CD14-positive monocyte (primary cell): ENCODE results near the gene THSD4. TPM values are rescaled to one million over a fixed set of nuclear protein-coding genes. Genes with fewer than 3 reads are reported as not detected.

Experiments used
- DNase-seq, 3 donors: peaks; one replicate each; pipeline ENCODE4 v3.0.0-alpha.2; 2011 to 2022
- H2AFZ ChIP-seq: 2 replicates; pipeline ENCODE4 v1.6.0; 2012; ENCODE audit warnings: mild to moderate bottlenecking, low read depth, low read length, inconsistent platforms; ENCODE audit not compliant: insufficient read depth, poor library complexity, severe bottlenecking
- H3K27ac ChIP-seq, 2 donors: 1 replicate in 1 of 2; 2 replicates in 1 of 2; pipeline ENCODE4 v1.5.1; 2012 to 2013; ENCODE audit warnings: low read length in 2 of 2, control low read depth in 1 of 2, inconsistent platforms in 1 of 2, low read depth in 1 of 2, mild to moderate bottlenecking in 1 of 2
- H3K27me3 ChIP-seq, 2 donors: one replicate each; pipeline versions ENCODE4 v1.6.0 to v1.6.1; 2011 to 2013; ENCODE audit warnings: low read length in 2 of 2; ENCODE audit not compliant: control insufficient read depth in 2 of 2, insufficient read depth in 2 of 2
- H3K36me3 ChIP-seq, 2 donors: replicated peaks in 1 of 2; 1 replicate in 1 of 2; 2 replicates in 1 of 2; pipeline versions ENCODE4 v1.5.1 to v1.6.1; 2012 to 2013; ENCODE audit warnings: low read length in 2 of 2, control low read depth in 1 of 2, inconsistent platforms in 1 of 2, mild to moderate bottlenecking in 1 of 2; ENCODE audit not compliant: insufficient read depth in 2 of 2, control insufficient read depth in 1 of 2
- H3K4me1 ChIP-seq, 2 donors: 1 replicate in 1 of 2; 2 replicates in 1 of 2; pipeline versions ENCODE4 v1.5.1 to v1.6.1; 2012 to 2013; ENCODE audit warnings: low read length in 2 of 2, control low read depth in 1 of 2, inconsistent platforms in 1 of 2, mild to moderate bottlenecking in 1 of 2, moderate library complexity in 1 of 2; ENCODE audit not compliant: insufficient read depth in 2 of 2, control insufficient read depth in 1 of 2
- H3K4me2 ChIP-seq: replicated peaks from 2 replicates; pipeline ENCODE3; 2012; ENCODE audit warnings: low read length, moderate library complexity, mild to moderate bottlenecking; ENCODE audit not compliant: poor library complexity, severe bottlenecking; ENCODE audit errors: extremely low read depth
- H3K4me3 ChIP-seq, 3 experiments: fragments of 200-600 bp in 1 of 3; sonication (generic) in 1 of 3; replicated peaks in 1 of 3; 1 replicate in 2 of 3; 2 replicates in 1 of 3; pipeline ENCODE4 v1.5.1; 2011 to 2013; ENCODE audit warnings: low read length in 3 of 3, mild to moderate bottlenecking in 3 of 3, control low read depth in 2 of 3, low read depth in 2 of 3, inconsistent platforms in 1 of 3, moderate library complexity in 1 of 3
- H3K79me2 ChIP-seq: 2 replicates; pipeline ENCODE4 v1.6.0; 2012; ENCODE audit warnings: mild to moderate bottlenecking, control low read depth, inconsistent platforms, low read length, moderate library complexity; ENCODE audit not compliant: insufficient read depth
- H3K9ac ChIP-seq: 2 replicates; pipeline ENCODE4 v1.6.0; 2017; ENCODE audit warnings: low read length, mild to moderate bottlenecking; ENCODE audit not compliant: insufficient read depth, poor library complexity, severe bottlenecking
- H3K9me3 ChIP-seq, 2 donors: replicated peaks in 1 of 2; 1 replicate in 1 of 2; 2 replicates in 1 of 2; pipeline versions ENCODE4 v1.5.1 to v1.6.1; 2012 to 2013; ENCODE audit warnings: low read length in 2 of 2, control low read depth in 1 of 2; ENCODE audit not compliant: control insufficient read depth in 1 of 2, insufficient read depth in 1 of 2
- H4K20me1 ChIP-seq: 2 replicates; pipeline ENCODE4 v1.6.0; 2012; ENCODE audit warnings: mild to moderate bottlenecking, low read length, control low read depth, moderate library complexity; ENCODE audit not compliant: insufficient read depth
- H3K27ac Mint-ChIP-seq, 7 donors: one replicate each; pipeline ENCODE4 v1.8.0; 2020; ENCODE audit warnings: mild to moderate bottlenecking in 7 of 7, mixed read lengths in 7 of 7, moderate library complexity in 6 of 7, inconsistent platforms in 2 of 7
- H3K27me3 Mint-ChIP-seq, 3 donors: one replicate each; pipeline ENCODE4 v1.8.0; 2021 to 2022; ENCODE audit warnings: low read depth in 3 of 3, mild to moderate bottlenecking in 3 of 3, mixed read lengths in 3 of 3, moderate library complexity in 3 of 3, inconsistent platforms in 1 of 3
- H3K36me3 Mint-ChIP-seq, 2 donors: one replicate each; pipeline ENCODE4 v1.8.0; 2020; ENCODE audit warnings: mixed read lengths in 2 of 2, inconsistent platforms in 1 of 2, mild to moderate bottlenecking in 1 of 2
- H3K4me1 Mint-ChIP-seq: one replicate; pipeline ENCODE4 v1.8.0; 2020; ENCODE audit warnings: mild to moderate bottlenecking, mixed read lengths
- H3K4me3 Mint-ChIP-seq, 2 donors: one replicate each; pipeline ENCODE4 v1.8.0; 2020; ENCODE audit warnings: mild to moderate bottlenecking in 2 of 2, mixed read lengths in 2 of 2, moderate library complexity in 1 of 2
- H3K9me3 Mint-ChIP-seq, 7 donors: one replicate each; pipeline ENCODE4 v1.8.0; 2020 to 2022; ENCODE audit warnings: mixed read lengths in 7 of 7, mild to moderate bottlenecking in 6 of 7, moderate library complexity in 6 of 7, inconsistent platforms in 2 of 7
- CTCF ChIP-seq: fragments of 200-600 bp; IDR thresholded peaks from one replicate; pipeline ENCODE4 v1.8.0; 2022; ENCODE audit warnings: antibody characterized with exemption, mild to moderate bottlenecking
- WGBS: methylation state at CpG from one replicate; pipeline ENCODE4 v1.1.5; 2013; ENCODE audit warnings: missing lambda C conversion rate; ENCODE audit not compliant: insufficient coverage; 5-methylcytosine and 5-hydroxymethylcytosine counted together
- intact Hi-C, 2 donors: fragments of 100-400 bp; cut with micrococcal nuclease; formaldehyde crosslinking; loops; one replicate each; pipeline versions ENCODE4 v1.15.0 to v1.15.1; 2023
- polyA plus RNA-seq, 3 donors: library from polyadenylated mRNA; depleted of rRNA in 1 of 3; unstranded in 2 of 3; stranded (reverse) in 1 of 3; fragments of 300-500 nt in 2 of 3; fragments of >200 nt in 1 of 3; fragmentation: Illumina TruSeq in 2 of 3; gene quantifications; 1 replicate in 2 of 3; 2 replicates in 1 of 3; pipeline ENCODE4 v1.2.3, GENCODE V29; 2012 to 2021

THSD4 gene
- polyA plus RNA-seq, 3 donors, result not detected

- Histone ChIP-seq H3K4me3 (no peak overlapping the region), H3K9me3 (peaks cover 23 to 42% of the 10 kb centered on the region in 2 donors), H3K27ac (no peak overlapping the region), H3K9ac (no peak overlapping the region), H3K79me2 (no peaks in the 10 kb centered on the region), H3K36me3 (peaks cover 5 to 60% of the 10 kb centered on the region in 2 donors), H4K20me1 (no peaks in the 10 kb centered on the region), H3K4me2 (no peak overlapping the region), H3K4me1 (no peaks in the 10 kb centered on the region), H2AFZ (no peak overlapping the region), H3K27me3 (no peaks in the 10 kb centered on the region)
- Mint-ChIP-seq H3K4me3 (no peak overlapping the region), H3K4me1 (no peaks in the 10 kb centered on the region), H3K36me3 (peaks cover 39 to 50% of the 10 kb centered on the region in 2 donors), H3K27me3 (no peaks in the 10 kb centered on the region), H3K9me3 (peaks cover 21 to 56% (median 33%) of the 10 kb centered on the region in 7 donors), H3K27ac (no peak overlapping the region)
- TF ChIP-seq CTCF, result no peak
- intact Hi-C loops, result no loop called here
- DNase-seq, result no peak
- no CpG with 5 or more reads among the region's 3 CpGs for WGBS
These were observed 707.8 kb downstream of the THSD4 start for GRCh38 chr15:71822890-71823630.

- WGBS, result 63% methylated on average over 1 of the region's 3 CpGs
- Mint-ChIP-seq H3K4me1 (no peaks in the 10 kb centered on the region), H3K4me3 (no peak overlapping the region), H3K27ac (no peak overlapping the region), H3K27me3 (no peaks in the 10 kb centered on the region), H3K36me3 (peaks cover 45 to 53% of the 10 kb centered on the region in 2 donors), H3K9me3 (peaks cover 21 to 54% (median 33%) of the 10 kb centered on the region in 7 donors)
- Histone ChIP-seq H2AFZ (no peak overlapping the region), H3K79me2 (no peaks in the 10 kb centered on the region), H3K4me3 (no peak overlapping the region), H3K27me3 (no peaks in the 10 kb centered on the region), H3K9ac (no peak overlapping the region), H3K27ac (no peak overlapping the region), H4K20me1 (no peaks in the 10 kb centered on the region), H3K9me3 (peaks cover 19 to 42% of the 10 kb centered on the region in 2 donors), H3K4me2 (no peak overlapping the region), H3K36me3 (peaks cover 5 to 67% of the 10 kb centered on the region in 2 donors), H3K4me1 (no peaks in the 10 kb centered on the region)
- intact Hi-C loops, result no loop called here
- TF ChIP-seq CTCF, result no peak
- DNase-seq, result no peak
These were observed 708.5 kb downstream of the THSD4 start for GRCh38 chr15:71823801-71824200.
